Pancreas (tissue), 10 donors: Measurements from ENCODE around the gene GPR3. TPM values are rescaled to one million over a fixed set of nuclear protein-coding genes. Genes with fewer than 3 reads are reported as not detected.
"Not testable (repeated sequence)": the region's sequence is repeated elsewhere in the genome, so short reads cannot be mapped to it uniquely, and the experiment has no call there.

ENCODE experiments used
- ATAC-seq, 4 donors: fragments of 200-7000 bp; cut with Tn5 transposase; one replicate each; pipeline versions ENCODE4 v1.8.0 to v1.9.1; 2020; ENCODE audit warnings: mild to moderate bottlenecking in 4 of 4, moderate library complexity in 4 of 4
- DNase-seq, 6 donors: peaks; one replicate each; pipeline ENCODE4 v3.0.0-alpha.2; 2020
- FAIRE-seq: peaks from 2 replicates; lab custom pipeline; 2012; peaks lifted over from hg19 to GRCh38; lab: Jason Lieb, UNC
- H3K27ac ChIP-seq, 4 donors: fragments of 200-600 bp; sonication (generic); 1 replicate in 3 of 4; 2 replicates in 1 of 4; pipeline versions ENCODE4 v1.5.0 to v1.8.0; 2020
- H3K27me3 ChIP-seq, 4 donors: fragments of 200-600 bp; one replicate each; pipeline ENCODE4 v1.8.0; 2021
- H3K36me3 ChIP-seq, 3 donors: fragments of 200-600 bp; sonication (generic) in 1 of 3; one replicate each; pipeline versions ENCODE4 v1.5.0 to v1.8.0; 2020 to 2021
- H3K4me1 ChIP-seq, 3 donors: fragments of 200-600 bp; one replicate each; pipeline ENCODE4 v1.8.0; 2021
- H3K4me3 ChIP-seq, 4 donors: fragments of 200-600 bp; sonication (generic) in 2 of 4; one replicate each; pipeline versions ENCODE4 v1.5.0 to v1.8.0; 2020 to 2021
- H3K9me3 ChIP-seq, 4 donors: fragments of 200-600 bp; one replicate each; pipeline ENCODE4 v1.8.0; 2021
- WGBS, 2 donors: extraction: QIAGEN DNeasy Blood & Tissue Kit; methylation state at CpG; one replicate each; pipeline ENCODE4 v1.1.7; 2013; 5-methylcytosine and 5-hydroxymethylcytosine counted together
- intact Hi-C, 3 donors: fragments of 100-400 bp; cut with DNase I; formaldehyde crosslinking; loops; one replicate each; pipeline versions ENCODE4 v1.11.1 to v1.14.2; 2022
- polyA plus RNA-seq, 2 donors: library from polyadenylated mRNA; stranded (reverse); fragments of 200-250 nt; gene quantifications; one replicate each; pipeline ENCODE4 v1.2.3, GENCODE V29; 2013
- total RNA-seq, 6 donors: library from RNA; stranded (reverse); fragmentation: NEBNext Ultra II Directional in 4 of 6; extraction: Animal tissue kit (Norgen Biotek cat#: 25700) in 4 of 6; gene quantifications; one replicate each; pipeline versions ENCODE4 v1.2.1 to v1.2.4, GENCODE V29; 2021 to 2023
- TF ChIP-seq, protein P1 (sequence below), 4 donors: fragments of 200-600 bp; sonication (generic) in 3 of 4; IDR thresholded peaks; one replicate each; pipeline versions ENCODE4 v1.5.0 to v1.8.0; 2021; ENCODE audit warnings: antibody characterized with exemption in 4 of 4
- donor health status: healthy with polysubstance abuse.
- donor health status: DM: no; HTN: no; CAD: no; lungs with moderate emphysema.
- donor health status: DM: no; HTN: no; CAD: no.
- donor health status: control.
- donor health status: control.
- donor health status: Bipolar disorder and iron deficiency.
- donor health status: DM: yes; HTN: yes; CAD: no.
- donor health status: DM: no; HTN: no; CAD: no.
- donor health status: DM: no; HTN: no; CAD: no.
- donor health status: DM: yes; HTN: yes; CAD: no.

Gene GPR3
- total and polyA plus RNA-seq, 8 donors = 0.09 to 0.52 (median 0.28) TPM; not detected in 3

DNA sequence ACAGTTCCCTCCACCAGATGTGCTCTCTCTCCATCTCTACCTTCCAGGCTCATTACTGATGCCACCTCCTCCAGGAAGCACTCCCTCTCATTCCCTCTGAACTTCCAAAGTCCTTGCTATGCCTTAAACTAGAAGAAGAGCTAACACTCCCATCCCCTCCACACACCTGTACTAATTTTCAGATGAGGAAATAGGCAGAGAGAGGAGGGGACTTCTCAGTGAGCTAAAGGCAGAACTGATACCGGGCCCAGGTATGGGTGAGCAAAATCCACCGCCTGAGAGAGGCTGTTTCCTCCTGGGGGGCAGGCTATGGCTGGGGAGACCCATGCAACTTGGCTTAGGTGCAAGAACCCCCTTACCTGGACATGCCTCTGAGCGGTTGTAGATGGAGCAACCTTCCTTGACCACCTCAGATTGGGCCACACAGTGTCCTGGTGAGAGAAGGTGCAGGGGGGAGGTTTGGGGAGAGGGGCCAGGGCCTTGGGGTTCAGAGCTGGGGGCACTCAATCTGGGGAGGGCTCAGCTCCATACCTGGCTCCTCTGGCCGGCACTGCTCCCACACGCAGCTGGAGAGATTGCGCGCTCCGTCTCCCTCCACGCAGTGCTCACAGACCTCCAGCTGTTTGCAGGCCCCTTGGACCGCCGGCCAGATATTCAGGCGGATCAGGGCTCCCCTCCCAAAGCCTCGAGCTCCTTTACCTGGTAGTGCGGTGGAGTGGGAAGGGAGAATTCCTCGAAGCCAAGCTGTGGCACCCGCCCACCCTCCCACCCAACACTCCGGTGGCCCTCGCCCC lies 10.3 kb upstream of the GPR3 start:
- Histone ChIP-seq H3K27ac (no peak overlapping the region), H3K36me3 (no peaks in the 10 kb centered on the region), H3K4me3 (no peak overlapping the region), H3K9me3 (no peaks in the 10 kb centered on the region), H3K27me3 (no peaks in the 10 kb centered on the region), H3K4me1 (no peaks in the 10 kb centered on the region)
- intact Hi-C loops = loop anchor here in 1 of 3 donors (10.0 kb wide), 1 partner anchor 47 kb away; no protein-coding TSS in a partner anchor
- TF ChIP-seq, protein P1, sequence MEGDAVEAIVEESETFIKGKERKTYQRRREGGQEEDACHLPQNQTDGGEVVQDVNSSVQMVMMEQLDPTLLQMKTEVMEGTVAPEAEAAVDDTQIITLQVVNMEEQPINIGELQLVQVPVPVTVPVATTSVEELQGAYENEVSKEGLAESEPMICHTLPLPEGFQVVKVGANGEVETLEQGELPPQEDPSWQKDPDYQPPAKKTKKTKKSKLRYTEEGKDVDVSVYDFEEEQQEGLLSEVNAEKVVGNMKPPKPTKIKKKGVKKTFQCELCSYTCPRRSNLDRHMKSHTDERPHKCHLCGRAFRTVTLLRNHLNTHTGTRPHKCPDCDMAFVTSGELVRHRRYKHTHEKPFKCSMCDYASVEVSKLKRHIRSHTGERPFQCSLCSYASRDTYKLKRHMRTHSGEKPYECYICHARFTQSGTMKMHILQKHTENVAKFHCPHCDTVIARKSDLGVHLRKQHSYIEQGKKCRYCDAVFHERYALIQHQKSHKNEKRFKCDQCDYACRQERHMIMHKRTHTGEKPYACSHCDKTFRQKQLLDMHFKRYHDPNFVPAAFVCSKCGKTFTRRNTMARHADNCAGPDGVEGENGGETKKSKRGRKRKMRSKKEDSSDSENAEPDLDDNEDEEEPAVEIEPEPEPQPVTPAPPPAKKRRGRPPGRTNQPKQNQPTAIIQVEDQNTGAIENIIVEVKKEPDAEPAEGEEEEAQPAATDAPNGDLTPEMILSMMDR (IDR thresholded peaks at IDR 0.05) = no peak
- FAIRE-seq (no peak), ATAC-seq (no peak), DNase-seq (peak in 2 of 6 donors; percentile 28 to 64)
- 80% methylated on average over 17 to 18 of the region's 18 CpGs for WGBS, 2 donors

DNA sequence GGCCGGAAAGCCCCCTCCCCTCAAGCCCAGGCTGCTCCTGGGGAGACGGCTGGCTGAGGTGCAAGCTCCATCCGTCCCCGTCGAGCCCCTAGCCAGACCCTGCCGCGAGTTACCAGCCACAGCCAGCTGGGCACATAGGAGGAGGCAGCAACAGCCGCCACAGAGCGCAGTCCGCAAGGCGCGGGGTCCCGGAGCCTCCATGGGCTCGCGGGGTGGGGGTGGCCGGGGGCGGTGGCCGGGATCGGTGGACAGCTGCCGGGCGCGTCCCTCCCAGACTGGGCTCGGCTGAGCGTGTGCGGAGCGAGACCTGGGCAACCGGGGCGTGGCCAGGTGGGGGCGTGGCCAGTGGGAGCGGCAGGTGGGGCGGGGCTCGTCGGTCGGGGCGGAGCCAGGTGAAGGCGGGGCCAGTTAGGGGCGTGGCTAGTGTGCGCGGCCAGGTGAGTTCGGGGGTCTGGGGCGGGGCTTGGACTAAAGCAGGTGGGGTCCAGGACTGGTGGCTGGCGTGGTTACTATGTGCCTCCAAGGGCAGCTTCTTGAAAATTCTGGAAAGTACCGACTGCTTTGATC lies 9.3 kb upstream of the GPR3 start, which contains the start of gene CD164L2:
Gene CD164L2, minus strand, starts transcription at position 295 of the 567 bp plus-strand sequence. Its CDS starts 94 bp downstream, at position 201.
- TF ChIP-seq, protein P1 (IDR thresholded peaks at IDR 0.05) = no peak
- intact Hi-C loops = loop anchor here in 1 of 3 donors (10.0 kb wide), 1 partner anchor 48 kb away; no protein-coding TSS in a partner anchor
- ATAC-seq (peak; percentile 94 to 99 (median 97)), FAIRE-seq (no peak), DNase-seq (peak; percentile 72 to 96 (median 88))
- peak within 1 kb of the TSS in 2 of 4 donors; percentile 34 to 50 for H3K4me3 ChIP-seq
- H3K27me3 ChIP-seq = no peaks in the 10 kb centered on the region
- WGBS, 2 donors = 10 to 12% methylated on average over 37 to 43 of the region's 43 CpGs
- no peaks in the 10 kb centered on the region for H3K9me3 ChIP-seq
- no peak within 1 kb of the TSS for H3K27ac ChIP-seq
- no peaks in the 10 kb centered on the region for H3K36me3 ChIP-seq
- no peaks in the 10 kb centered on the region for H3K4me1 ChIP-seq

DNA sequence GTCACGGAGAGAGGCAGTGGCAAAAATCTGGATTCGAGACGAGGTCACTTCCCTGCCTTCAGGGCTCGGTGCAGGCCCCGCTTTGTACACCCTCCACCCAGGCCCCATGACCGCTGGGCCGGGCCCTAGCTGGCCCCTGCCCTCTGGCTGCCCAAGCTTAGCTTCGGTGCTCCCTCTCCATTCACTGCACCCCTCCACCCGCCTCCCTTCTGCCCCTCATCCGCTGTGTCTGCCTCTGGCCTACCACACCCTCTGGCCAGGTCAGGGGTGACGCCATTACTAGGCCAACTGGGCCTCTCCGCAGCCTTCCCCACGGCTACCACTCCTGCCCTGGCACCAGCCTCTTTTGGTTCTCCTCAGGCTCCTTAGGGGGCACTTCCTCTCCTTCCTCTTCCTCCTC lies 8.8 kb upstream of the GPR3 start:
- no peak for FAIRE-seq
- peak in 1 of 6 donors; percentile 33 for DNase-seq
- Histone ChIP-seq H3K4me1 (no peaks in the 10 kb centered on the region), H3K36me3 (no peaks in the 10 kb centered on the region), H3K27me3 (no peaks in the 10 kb centered on the region), H3K9me3 (no peaks in the 10 kb centered on the region), H3K27ac (no peak overlapping the region), H3K4me3 (peak overlapping the region in 1 of 4 donors; percentile 50)
- no peak for ATAC-seq
- intact Hi-C loops = loop anchor here in 1 of 3 donors (10.0 kb wide), 1 partner anchor 49 kb away; no protein-coding TSS in a partner anchor
- TF ChIP-seq, protein P1 (IDR thresholded peaks at IDR 0.05) = no peak
- WGBS, 2 donors = 89 to 92% methylated on average over 13 of the region's 13 CpGs

DNA sequence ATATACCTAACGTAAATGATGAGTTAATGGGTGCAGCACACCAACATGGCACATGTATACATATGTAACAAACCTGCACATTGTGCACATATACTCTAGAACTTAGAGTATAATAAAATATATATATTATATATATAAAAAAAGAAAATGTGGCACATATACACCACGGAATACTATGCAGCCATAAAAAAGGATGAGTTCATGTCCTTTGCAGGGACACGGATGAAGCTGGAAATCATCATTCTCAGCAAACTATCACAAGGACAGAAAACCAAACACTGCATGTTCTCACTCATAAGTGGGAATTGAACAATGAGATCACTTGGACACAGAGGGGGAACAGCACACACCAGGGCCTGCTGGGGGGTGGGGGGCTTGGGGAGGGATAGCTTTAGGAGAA lies 7.6 kb upstream of the GPR3 start:
- not testable (repeated sequence) for H3K36me3 ChIP-seq, H3K27me3 ChIP-seq, FAIRE-seq, H3K9me3 ChIP-seq, ATAC-seq, H3K4me3 ChIP-seq, H3K27ac ChIP-seq, H3K4me1 ChIP-seq, DNase-seq
- intact Hi-C loops = loop anchor here in 1 of 3 donors (10.0 kb wide), 1 partner anchor 50 kb away; no protein-coding TSS in a partner anchor
- 84 to 89% methylated on average over 3 of the region's 3 CpGs for WGBS, 2 donors

DNA sequence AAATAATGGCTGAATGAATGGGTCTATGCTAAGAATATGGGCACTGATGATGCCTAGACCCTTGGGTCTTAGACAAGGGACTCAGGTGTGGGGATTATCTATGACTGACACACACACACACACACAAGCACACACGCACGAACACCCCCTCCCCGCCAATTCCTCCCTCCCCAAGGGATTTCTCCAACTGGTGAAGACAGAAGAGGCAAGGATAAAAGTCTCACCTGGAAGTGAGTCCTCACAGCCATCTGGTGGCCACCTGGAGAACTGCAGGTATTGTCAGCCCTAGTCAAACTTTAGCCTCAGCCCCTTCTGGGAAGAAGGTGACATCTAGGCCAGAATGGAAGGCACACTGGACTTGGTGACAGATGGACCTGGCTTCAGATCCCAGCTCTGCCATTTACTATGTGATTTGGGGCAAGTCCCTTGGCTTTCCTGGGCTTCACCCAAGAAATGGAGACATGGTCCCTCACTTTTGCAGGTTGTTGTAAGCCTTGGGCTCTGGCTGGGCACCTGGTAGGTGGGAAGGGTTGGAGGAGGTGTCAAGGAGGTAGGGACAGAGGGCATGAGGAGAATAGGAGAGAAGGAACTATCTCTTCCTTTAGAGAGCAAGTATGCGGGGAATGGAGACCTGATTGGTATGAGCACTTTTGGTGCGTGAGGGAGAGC lies 4.0 kb upstream of the GPR3 start:
- no peaks in the 10 kb centered on the region for H3K9me3 ChIP-seq
- no peaks in the 10 kb centered on the region for H3K36me3 ChIP-seq
- ATAC-seq (peak; percentile 31 to 70 (median 63)), FAIRE-seq (no peak), DNase-seq (peak in 5 of 6 donors; percentile 65 to 91 (median 82))
- no peak overlapping the region for H3K4me3 ChIP-seq
- WGBS, 2 donors = 32 to 40% methylated on average over 5 of the region's 5 CpGs
- no peak overlapping the region for H3K27ac ChIP-seq
- peaks cover 0 to 5% (median 4%) of the 10 kb centered on the region in 3 donors for H3K4me1 ChIP-seq
- no peaks in the 10 kb centered on the region for H3K27me3 ChIP-seq
- TF ChIP-seq, protein P1 (IDR thresholded peaks at IDR 0.05) = peak; percentile 75 to 80 (median 78)
- intact Hi-C loops = loop anchor here in 1 of 3 donors (10.0 kb wide), 1 partner anchor 54 kb away; no protein-coding TSS in a partner anchor
